SK-N-SH (cell line): Measurements from ENCODE around the gene AFF3. TPM values are rescaled to one million over a fixed set of nuclear protein-coding genes. Genes with fewer than 3 reads are reported as not detected.

Source experiments
- CTCF ChIA-PET: fragments of 300-600, 350-600 bp; formaldehyde crosslinking; extraction: SDS; loops from one replicate; lab custom pipeline; 2021; lab: Yijun Ruan, JAX
- POLR2A ChIA-PET: fragments of 350-600 bp; sonication (Branson Sonifier 250); formaldehyde crosslinking; extraction: SDS; loops from one replicate; lab custom pipeline; 2020; ENCODE audit warnings: antibody characterized with exemption, inconsistent platforms; lab: Yijun Ruan, JAX
- DNase-seq: peaks from one replicate; pipeline ENCODE4 v3.0.0; 2012
- H2AFZ ChIP-seq: fragments of 200-600 bp; sonication (generic); 2 replicates; pipeline ENCODE4 v1.8.1; 2016; ENCODE audit warnings: antibody characterized with exemption, mild to moderate bottlenecking, low read depth
- H3F3A ChIP-seq: fragments of 200-600 bp; sonication (generic); replicated peaks from 2 replicates; pipeline ENCODE3; 2016; ENCODE audit warnings: antibody characterized with exemption, mild to moderate bottlenecking; ENCODE audit not compliant: insufficient read depth
- H3K27ac ChIP-seq, 2 experiments: fragments of 200-500 bp in 1 of 2; fragments of 200-600 bp in 1 of 2; sonication (Bioruptor generic) in 1 of 2; sonication (generic), shearing (Covaris generic) in 1 of 2; 2 replicates each; pipeline versions ENCODE4 v1.5.1 to v1.6.1; 2014 to 2016; ENCODE audit warnings: low read depth in 2 of 2, inconsistent platforms in 1 of 2, low read length in 1 of 2, mild to moderate bottlenecking in 1 of 2, mixed read lengths in 1 of 2
- H3K27me3 ChIP-seq: fragments of 200-600 bp; sonication (generic), shearing (Covaris generic); 2 replicates; pipeline ENCODE4 v1.6.1; 2016; ENCODE audit warnings: mixed run types; ENCODE audit not compliant: insufficient read depth
- H3K36me3 ChIP-seq, 2 experiments: fragments of 200-500 bp in 1 of 2; fragments of 200-600 bp in 1 of 2; sonication (Bioruptor generic) in 1 of 2; sonication (generic) in 1 of 2; replicated peaks in 1 of 2; 2 replicates each; pipeline versions ENCODE3 to v1.5.1; 2014 to 2016; ENCODE audit warnings: low read length in 1 of 2, mild to moderate bottlenecking in 1 of 2; ENCODE audit not compliant: insufficient read depth in 2 of 2, control insufficient read depth in 1 of 2
- H3K4me1 ChIP-seq, 2 experiments: fragments of 200-500 bp in 1 of 2; fragments of 200-600 bp in 1 of 2; sonication (Bioruptor generic) in 1 of 2; sonication (generic), shearing (Covaris generic) in 1 of 2; 2 replicates each; pipeline versions ENCODE4 v1.5.1 to v1.6.1; 2014 to 2016; ENCODE audit warnings: low read depth in 1 of 2, low read length in 1 of 2, mixed run types in 1 of 2; ENCODE audit not compliant: insufficient read depth in 2 of 2, control insufficient read depth in 1 of 2
- H3K4me2 ChIP-seq: fragments of 200-600 bp; sonication (generic), shearing (Covaris generic); 2 replicates; pipeline ENCODE4 v1.6.1; 2017; ENCODE audit warnings: mixed run types
- H3K4me3 ChIP-seq, 2 experiments: fragments of 200-500 bp in 1 of 2; fragments of 200-600 bp in 1 of 2; sonication (Bioruptor generic) in 1 of 2; sonication (generic), shearing (Covaris generic) in 1 of 2; 2 replicates each; pipeline versions ENCODE4 v1.5.1 to v1.8.1; 2014 to 2016; ENCODE audit warnings: low read depth in 2 of 2, inconsistent platforms in 1 of 2, low read length in 1 of 2, mild to moderate bottlenecking in 1 of 2, mixed read lengths in 1 of 2, moderate library complexity in 1 of 2
- H3K79me2 ChIP-seq: fragments of 200-600 bp; sonication (generic); 2 replicates; pipeline ENCODE4 v1.8.1; 2017; ENCODE audit warnings: mild to moderate bottlenecking; ENCODE audit not compliant: insufficient read depth
- H3K9ac ChIP-seq: fragments of 200-600 bp; sonication (generic); 2 replicates; pipeline ENCODE4 v1.6.1; 2017; ENCODE audit warnings: mixed run types
- H3K9me2 ChIP-seq: fragments of 200-600 bp; sonication (generic); 2 replicates; pipeline ENCODE4 v1.6.1; 2017; ENCODE audit warnings: mixed run types
- H3K9me3 ChIP-seq: fragments of 200-600 bp; sonication (generic); 2 replicates; pipeline ENCODE4 v1.6.1; 2017; ENCODE audit warnings: mixed run types, mild to moderate bottlenecking, moderate library complexity
- H4K20me1 ChIP-seq: fragments of 200-600 bp; sonication (generic); 2 replicates; pipeline ENCODE4 v1.6.1; 2017; ENCODE audit warnings: mild to moderate bottlenecking, mixed run types; ENCODE audit not compliant: insufficient read depth
- CHD2 ChIP-seq: fragments of 150-350 bp; IDR thresholded peaks from 2 replicates; pipeline ENCODE4 v1.6.1; 2018; ENCODE audit warnings: low read length; ENCODE audit not compliant: partially characterized antibody
- EP300 ChIP-seq, 2 experiments: IDR thresholded peaks; 2 replicates each; pipeline versions ENCODE4 v1.4.0 to v1.6.1; 2012; ENCODE audit warnings: borderline replicate concordance in 1 of 2, low read depth in 1 of 2, low read length in 1 of 2
- EZH2phosphoT487 ChIP-seq: fragments of 200-600 bp; sonication (generic); IDR thresholded peaks from 2 replicates; pipeline ENCODE4 v1.6.1; 2017; ENCODE audit warnings: low read depth, mixed run types, mild to moderate bottlenecking, antibody characterized with exemption, moderate library complexity, borderline replicate concordance
- FOSL2 ChIP-seq: IDR thresholded peaks from 2 replicates; pipeline ENCODE4 v1.4.0; 2012; ENCODE audit warnings: low read depth, mild to moderate bottlenecking, moderate library complexity, borderline replicate concordance
- FOXM1 ChIP-seq: IDR thresholded peaks from 2 replicates; pipeline ENCODE4 v1.4.0; 2012; ENCODE audit warnings: low read depth, mild to moderate bottlenecking
- IRF3 ChIP-seq: fragments of 150-350 bp; IDR thresholded peaks from 2 replicates; pipeline ENCODE4 v1.6.1; 2016; ENCODE audit warnings: mild to moderate bottlenecking, low read depth, low read length
- JUND ChIP-seq: IDR thresholded peaks from 2 replicates; pipeline ENCODE4 v1.4.0; 2012
- MXI1 ChIP-seq: IDR thresholded peaks from 2 replicates; pipeline ENCODE4 v1.6.1; 2012; ENCODE audit warnings: mild to moderate bottlenecking, low read depth, low read length, improper control_type of control experiment
- NRF1 ChIP-seq: IDR thresholded peaks from 2 replicates; pipeline ENCODE4 v1.6.1; 2012; ENCODE audit warnings: low read depth, mild to moderate bottlenecking, low read length
- POLR2AphosphoS5 ChIP-seq: IDR thresholded peaks from 2 replicates; pipeline ENCODE4 v1.6.1; 2012; ENCODE audit warnings: low read depth, low read length
- RCOR1 ChIP-seq: fragments of 150-350 bp; IDR thresholded peaks from 2 replicates; pipeline ENCODE4 v1.6.1; 2017; ENCODE audit warnings: antibody characterized with exemption, low read length
- SMC3 ChIP-seq: IDR thresholded peaks from 2 replicates; pipeline ENCODE4 v1.6.1; 2012; ENCODE audit warnings: low read depth, low read length, improper control_type of control experiment
- TAF1 ChIP-seq: IDR thresholded peaks from 2 replicates; pipeline ENCODE4 v1.6.1; 2012; ENCODE audit warnings: low read depth, mild to moderate bottlenecking, low read length, moderate library complexity, borderline replicate concordance
- TCF12 ChIP-seq: IDR thresholded peaks from 2 replicates; pipeline ENCODE4 v1.4.0; 2012
- WGBS: methylation state at CpG from one replicate; pipeline ENCODE4 v1.1.6; 2017; ENCODE audit warnings: low lambda C conversion rate; 5-methylcytosine and 5-hydroxymethylcytosine counted together
- polyA plus RNA-seq, 3 experiments: library from polyadenylated mRNA; depleted of rRNA; stranded (reverse); fragments of >200 nt; gene quantifications; 2 replicates each; pipeline ENCODE4 v1.2.3, GENCODE V29; 2012
- TF ChIP-seq, protein P1 (sequence below): IDR thresholded peaks from 2 replicates; pipeline ENCODE4; 2012
- TF ChIP-seq, protein P2 (sequence below): fragments of 200-600 bp; sonication (generic); IDR thresholded peaks from 2 replicates; pipeline ENCODE4 v1.6.1; 2017; ENCODE audit warnings: antibody characterized with exemption, mild to moderate bottlenecking, moderate library complexity

AFF3 gene
- polyA plus RNA-seq, 1 of the 3 experiments (the other 2 are of a cell fraction): 0.36 TPM

DNA sequence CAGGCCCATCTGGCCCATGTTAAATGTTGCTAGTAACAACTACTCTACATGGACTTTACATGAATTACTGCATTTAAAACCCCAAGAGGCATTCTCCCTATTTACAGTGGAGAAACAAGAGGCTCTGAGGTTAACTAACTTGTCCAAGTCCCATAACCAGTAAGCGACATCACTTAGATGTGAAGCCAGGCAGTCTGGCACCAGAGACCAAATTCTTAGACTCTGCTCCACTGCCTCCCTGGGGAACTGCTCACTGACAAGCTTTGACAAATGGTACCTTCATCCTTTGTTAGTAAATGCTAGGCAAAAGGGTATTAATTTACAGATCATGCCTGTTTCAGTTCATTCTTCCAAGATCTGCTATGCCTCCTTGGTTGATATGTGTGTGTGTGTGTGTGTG, 124.8 kb downstream of the AFF3 start:
- CTCF ChIA-PET: no interaction called here
- DNase-seq: no peak
- Histone ChIP-seq H3K4me1 (peaks cover 0 to 12% of the 10 kb centered on the region in 2 experiments; a peak in 3 of 4 replicates), H3K27ac (peak overlapping the region in 1 of 2 experiments; percentile 61; a peak in 2 of 4 replicates), H3K79me2 (no peaks in the 10 kb centered on the region), H4K20me1 (no peaks in the 10 kb centered on the region), H2AFZ (no peak overlapping the region), H3K27me3 (no peaks in the 10 kb centered on the region), H3F3A (peaks cover 18% of the 10 kb centered on the region), H3K4me2 (no peak overlapping the region), H3K4me3 (no peak overlapping the region), H3K9ac (no peak overlapping the region), H3K36me3 (no peaks in the 10 kb centered on the region), H3K9me3 (no peaks in the 10 kb centered on the region)
- POLR2A ChIA-PET: no interaction called here
- 100% methylated on average over 1 of the region's 1 CpG for whole genome bisulfite sequencing
- TF ChIP-seq FOSL2: no peak
- TF ChIP-seq NRF1: no peak
- TF ChIP-seq SMC3: no peak
- peak; percentile 18; the same call in 1 of the 2 replicates for TF ChIP-seq TCF12
- TF ChIP-seq, protein P1, sequence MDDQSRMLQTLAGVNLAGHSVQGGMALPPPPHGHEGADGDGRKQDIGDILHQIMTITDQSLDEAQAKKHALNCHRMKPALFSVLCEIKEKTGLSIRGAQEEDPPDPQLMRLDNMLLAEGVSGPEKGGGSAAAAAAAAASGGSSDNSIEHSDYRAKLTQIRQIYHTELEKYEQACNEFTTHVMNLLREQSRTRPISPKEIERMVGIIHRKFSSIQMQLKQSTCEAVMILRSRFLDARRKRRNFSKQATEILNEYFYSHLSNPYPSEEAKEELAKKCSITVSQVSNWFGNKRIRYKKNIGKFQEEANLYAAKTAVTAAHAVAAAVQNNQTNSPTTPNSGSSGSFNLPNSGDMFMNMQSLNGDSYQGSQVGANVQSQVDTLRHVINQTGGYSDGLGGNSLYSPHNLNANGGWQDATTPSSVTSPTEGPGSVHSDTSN: peak; percentile 53; the same call in 1 of the 2 replicates
- TF ChIP-seq JUND: 0 out of 2 replicates have a peak, but pooled peaks have one; percentile 2
- TF ChIP-seq CHD2: no peak
- TF ChIP-seq TAF1: no peak
- TF ChIP-seq, all 33 proteins: peak for 3
- H3K9me2 ChIP-seq: no peaks in the 10 kb centered on the region

- Histone ChIP-seq H2AFZ (no peak overlapping the region), H3K4me3 (no peak overlapping the region), H3K27ac (no peak overlapping the region), H4K20me1 (no peaks in the 10 kb centered on the region), H3K9me2 (no peaks in the 10 kb centered on the region), H3F3A (peaks cover 18% of the 10 kb centered on the region), H3K9me3 (no peaks in the 10 kb centered on the region), H3K79me2 (no peaks in the 10 kb centered on the region), H3K9ac (no peak overlapping the region), H3K27me3 (no peaks in the 10 kb centered on the region), H3K4me2 (no peak overlapping the region), H3K36me3 (no peaks in the 10 kb centered on the region), H3K4me1 (peaks cover 0 to 16% of the 10 kb centered on the region in 2 experiments; a peak in 3 of 4 replicates)
- 89% methylated on average over 3 of the region's 3 CpGs for WGBS
- DNase-seq: no peak
- POLR2A ChIA-PET: no interaction called here
- CTCF ChIA-PET: no interaction called here
- TF ChIP-seq, protein P2, sequence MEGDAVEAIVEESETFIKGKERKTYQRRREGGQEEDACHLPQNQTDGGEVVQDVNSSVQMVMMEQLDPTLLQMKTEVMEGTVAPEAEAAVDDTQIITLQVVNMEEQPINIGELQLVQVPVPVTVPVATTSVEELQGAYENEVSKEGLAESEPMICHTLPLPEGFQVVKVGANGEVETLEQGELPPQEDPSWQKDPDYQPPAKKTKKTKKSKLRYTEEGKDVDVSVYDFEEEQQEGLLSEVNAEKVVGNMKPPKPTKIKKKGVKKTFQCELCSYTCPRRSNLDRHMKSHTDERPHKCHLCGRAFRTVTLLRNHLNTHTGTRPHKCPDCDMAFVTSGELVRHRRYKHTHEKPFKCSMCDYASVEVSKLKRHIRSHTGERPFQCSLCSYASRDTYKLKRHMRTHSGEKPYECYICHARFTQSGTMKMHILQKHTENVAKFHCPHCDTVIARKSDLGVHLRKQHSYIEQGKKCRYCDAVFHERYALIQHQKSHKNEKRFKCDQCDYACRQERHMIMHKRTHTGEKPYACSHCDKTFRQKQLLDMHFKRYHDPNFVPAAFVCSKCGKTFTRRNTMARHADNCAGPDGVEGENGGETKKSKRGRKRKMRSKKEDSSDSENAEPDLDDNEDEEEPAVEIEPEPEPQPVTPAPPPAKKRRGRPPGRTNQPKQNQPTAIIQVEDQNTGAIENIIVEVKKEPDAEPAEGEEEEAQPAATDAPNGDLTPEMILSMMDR: no peak
- TF ChIP-seq IRF3: no peak
- TF ChIP-seq RCOR1: no peak
- no peak for TF ChIP-seq POLR2AphosphoS5
- TF ChIP-seq EZH2phosphoT487: no peak
- no peak for TF ChIP-seq SMC3
- TF ChIP-seq CHD2: no peak
- TF ChIP-seq MXI1: no peak
- TF ChIP-seq FOXM1: no peak
- TF ChIP-seq EP300 (IDR thresholded peaks at IDR 0.05; ENCODE audit: borderline replicate concordance in 1 of 2, low read depth in 1 of 2, low read length in 1 of 2): no peak
- TF ChIP-seq, all 33 proteins: peak for 0
Observed at GRCh38 chr2:100016756-100017155, 125.6 kb downstream of the AFF3 start.
